ENCODE data around the gene NRL.

The NRL gene
- 0.91 to 2.2 (median 1.4) reads per million in 18 experiments for total RNA-seq

- peak; percentile 100 for DNase-seq
Observed at GRCh38 chr14:24114532-24115421, at the start of gene NRL, which contains the start of gene DCAF11. Gene NRL, minus strand, starts transcription at chr14:24114949. Its CDS starts 32,101 bp downstream, at chr14:24082848. Gene DCAF11, plus strand, starts transcription at chr14:24114777. Its CDS starts 818 bp downstream, at chr14:24115595.

- DNase-seq, result no peak
Observed at GRCh38 chr14:24162093-24162492, 47.3 kb upstream of the NRL start.

GRCh38 chr14:24160850-24161804, 46.4 kb upstream of the NRL start, which contains the start of gene IRF9:
Gene IRF9, plus strand, starts transcription at chr14:24161265. Its CDS starts 880 bp downstream, at chr14:24162145.
- peak; percentile 95 to 97 for DNase-seq

- DNase-seq, result no peak
Observed at GRCh38 chr14:24160499-24160849, 45.7 kb upstream of the NRL start.

- no peak for DNase-seq
Observed at GRCh38 chr14:24159777-24160498, 45.2 kb upstream of the NRL start.

GRCh38 chr14:24157331-24157730, 42.6 kb upstream of the NRL start:
- no peak for DNase-seq

GRCh38 chr14:24156840-24157239, 42.1 kb upstream of the NRL start:
- no peak for DNase-seq

- DNase-seq, result no peak
Observed at GRCh38 chr14:24155100-24155499, 40.4 kb upstream of the NRL start.

- DNase-seq, result no peak
Observed at GRCh38 chr14:24151404-24152080, 36.8 kb upstream of the NRL start.

GRCh38 chr14:24150993-24151392, 36.2 kb upstream of the NRL start:
- DNase-seq, result no peak

- no peak for DNase-seq
Observed at GRCh38 chr14:24150567-24150966, 35.8 kb upstream of the NRL start.

- no peak for DNase-seq
Observed at GRCh38 chr14:24150061-24150460, 35.3 kb upstream of the NRL start.

- no peak for DNase-seq
Observed at GRCh38 chr14:24149302-24149969, 34.7 kb upstream of the NRL start.

- DNase-seq, result no peak
Observed at GRCh38 chr14:24147761-24148428, 33.1 kb upstream of the NRL start.

GRCh38 chr14:24146978-24147760, 32.4 kb upstream of the NRL start, which contains the start of gene RNF31:
Gene RNF31, plus strand, starts transcription at chr14:24147498. Its CDS starts 201 bp downstream, at chr14:24147699.
- DNase-seq, result peak; percentile 99

GRCh38 chr14:24146453-24146977, 31.8 kb upstream of the NRL start, which contains the start of gene PSME2:
Gene PSME2, minus strand, starts transcription at chr14:24146610. Its CDS starts 29 bp downstream, at chr14:24146581.
- peak; percentile 88 to 96 for DNase-seq

- peak; percentile 24 to 39 for DNase-seq
Observed at GRCh38 chr14:24145690-24146452, 31.1 kb upstream of the NRL start.

- no peak for DNase-seq
Observed at GRCh38 chr14:24145219-24145618, 30.5 kb upstream of the NRL start.

Data from inflammatory macrophage (primary cell).